Measurements from ENCODE around the gene DGCR6.
"Not testable (repeated sequence)": the region's sequence is repeated elsewhere in the genome, so short reads cannot be mapped to it uniquely, and the experiment has no call there.

DNA sequence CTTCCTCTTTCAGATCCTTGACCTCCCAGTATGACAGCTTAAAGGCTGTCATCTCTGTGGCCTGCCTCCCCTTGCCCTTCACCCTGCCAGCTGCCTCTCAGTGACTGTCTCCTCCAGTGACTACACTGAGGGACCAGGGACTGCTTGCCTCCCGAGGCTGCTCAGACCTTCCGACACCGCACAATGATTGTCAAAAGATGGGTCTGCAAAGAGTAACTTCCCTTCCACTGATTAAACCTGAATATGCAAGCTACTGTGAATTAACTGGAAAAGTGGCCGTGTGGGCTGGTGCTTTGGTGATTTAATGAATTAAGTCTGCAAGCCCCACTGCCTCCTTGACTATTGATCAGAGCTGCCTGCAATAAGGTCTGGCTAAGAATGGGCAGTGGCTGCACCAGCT is 21.7 kb upstream of the DGCR6 start:
- TF ChIP-seq, protein P1, sequence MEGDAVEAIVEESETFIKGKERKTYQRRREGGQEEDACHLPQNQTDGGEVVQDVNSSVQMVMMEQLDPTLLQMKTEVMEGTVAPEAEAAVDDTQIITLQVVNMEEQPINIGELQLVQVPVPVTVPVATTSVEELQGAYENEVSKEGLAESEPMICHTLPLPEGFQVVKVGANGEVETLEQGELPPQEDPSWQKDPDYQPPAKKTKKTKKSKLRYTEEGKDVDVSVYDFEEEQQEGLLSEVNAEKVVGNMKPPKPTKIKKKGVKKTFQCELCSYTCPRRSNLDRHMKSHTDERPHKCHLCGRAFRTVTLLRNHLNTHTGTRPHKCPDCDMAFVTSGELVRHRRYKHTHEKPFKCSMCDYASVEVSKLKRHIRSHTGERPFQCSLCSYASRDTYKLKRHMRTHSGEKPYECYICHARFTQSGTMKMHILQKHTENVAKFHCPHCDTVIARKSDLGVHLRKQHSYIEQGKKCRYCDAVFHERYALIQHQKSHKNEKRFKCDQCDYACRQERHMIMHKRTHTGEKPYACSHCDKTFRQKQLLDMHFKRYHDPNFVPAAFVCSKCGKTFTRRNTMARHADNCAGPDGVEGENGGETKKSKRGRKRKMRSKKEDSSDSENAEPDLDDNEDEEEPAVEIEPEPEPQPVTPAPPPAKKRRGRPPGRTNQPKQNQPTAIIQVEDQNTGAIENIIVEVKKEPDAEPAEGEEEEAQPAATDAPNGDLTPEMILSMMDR (IDR thresholded peaks at IDR 0.05) = not testable (repeated sequence)
- not testable (repeated sequence) for TF ChIP-seq POLR2A (IDR thresholded peaks at IDR 0.05)

Data from body of pancreas (tissue), 4 donors.